Measurements from ENCODE around the gene UNC13C.

- no peak for TF ChIP-seq POLR2A (IDR thresholded peaks at IDR 0.05)
- no peak for TF ChIP-seq CTCF (IDR thresholded peaks at IDR 0.05)
Measured at GRCh38 chr15:54094661-54095060, 116.4 kb downstream of the UNC13C start.
